Jurkat, Clone E6-1 (cell line): ENCODE results near the gene SPATA9. TPM values are rescaled to one million over a fixed set of nuclear protein-coding genes. Genes with fewer than 3 reads are reported as not detected.

Source experiments
- DNase-seq: peaks from one replicate; pipeline ENCODE4 v3.0.0-alpha.2; 2011; ENCODE audit warnings: low read depth, low spot score
- H3K4me3 ChIP-seq: 2 replicates; pipeline ENCODE4 v1.5.1; 2011; ENCODE audit warnings: mild to moderate bottlenecking, low read length, control low read depth, moderate library complexity
- polyA plus RNA-seq: library from polyadenylated mRNA; unstranded; fragments of >200 nt; gene quantifications from one replicate; pipeline ENCODE4 v1.2.1, GENCODE V29; 2012; ENCODE audit warnings: missing spikeins; ENCODE audit not compliant: insufficient read length, insufficient read depth

The SPATA9 gene
- polyA plus RNA-seq, result 1.3 TPM

GRCh38 chr5:95682891-95683290, at the start of gene SPATA9:
Gene SPATA9 (minus strand): TSS chr5:95682991. CDS start chr5:95682854, 137 bp downstream.
- H3K4me3 ChIP-seq, result no peak within 1 kb of the TSS
- no peak for DNase-seq

GRCh38 chr5:95731571-95732554, 49.1 kb upstream of the SPATA9 start:
- no peak for DNase-seq
- H3K4me3 ChIP-seq, result peak overlapping the region; percentile 63

- peak; percentile 51 for DNase-seq
- peak within 1 kb of the TSS; percentile 63 for H3K4me3 ChIP-seq
Measured at GRCh38 chr5:95730730-95731570, 48.2 kb upstream of the SPATA9 start, which contains the start of gene RHOBTB3. Gene RHOBTB3 (plus strand): TSS chr5:95731336. CDS start chr5:95731683, 347 bp downstream.

GRCh38 chr5:95730011-95730700, 47.4 kb upstream of the SPATA9 start:
- DNase-seq, result no peak

GRCh38 chr5:95729115-95730010, 46.6 kb upstream of the SPATA9 start:
- DNase-seq, result no peak

More at GRCh38 chr5:95730011-95730700, 47.4 kb upstream of the SPATA9 start:
- peak overlapping the region; percentile 63 for H3K4me3 ChIP-seq

GRCh38 chr5:95728494-95729114, 45.8 kb upstream of the SPATA9 start:
- no peak for DNase-seq
- H3K4me3 ChIP-seq, result no peak overlapping the region

More at GRCh38 chr5:95729115-95730010, 46.6 kb upstream of the SPATA9 start:
- no peak overlapping the region for H3K4me3 ChIP-seq

- DNase-seq, result peak; percentile 70
- no peak overlapping the region for H3K4me3 ChIP-seq
Measured at GRCh38 chr5:95727764-95728191, 45.0 kb upstream of the SPATA9 start.

GRCh38 chr5:95726811-95727763, 44.3 kb upstream of the SPATA9 start:
- no peak for DNase-seq
- no peak overlapping the region for H3K4me3 ChIP-seq

GRCh38 chr5:95725937-95726810, 43.4 kb upstream of the SPATA9 start:
- no peak overlapping the region for H3K4me3 ChIP-seq
- DNase-seq, result no peak

- no peak overlapping the region for H3K4me3 ChIP-seq
- no peak for DNase-seq
Measured at GRCh38 chr5:95725071-95725820, 42.5 kb upstream of the SPATA9 start.

- DNase-seq, result no peak
- no peak overlapping the region for H3K4me3 ChIP-seq
Measured at GRCh38 chr5:95723632-95724369, 41.0 kb upstream of the SPATA9 start.

- DNase-seq, result no peak
- H3K4me3 ChIP-seq, result no peak overlapping the region
Measured at GRCh38 chr5:95721582-95722295, 38.9 kb upstream of the SPATA9 start.

GRCh38 chr5:95720094-95720786, 37.4 kb upstream of the SPATA9 start:
- DNase-seq, result no peak
- H3K4me3 ChIP-seq, result no peak overlapping the region
